ENCODE data around the gene OR1N2.
"Not testable (repeated sequence)": the region's sequence is repeated elsewhere in the genome, so short reads cannot be mapped to it uniquely, and the experiment has no call there.

Gene OR1N2

GRCh38 chr9:122552812-122553211 lies at the start of gene OR1N2:
OR1N2 (plus strand) TSS chr9:122553112; CDS start chr9:122553212, 100 bp downstream.
- DNase-seq, result no peak

GRCh38 chr9:122506964-122507363 lies 45.9 kb upstream of the OR1N2 start:
- DNase-seq, result no peak

GRCh38 chr9:122510502-122510901 lies 42.4 kb upstream of the OR1N2 start, which contains the start of gene OR1J2:
OR1J2 (plus strand) TSS chr9:122510802; CDS start chr9:122510802, 0 bp downstream.
- no peak for DNase-seq

GRCh38 chr9:122518226-122518625 lies 34.7 kb upstream of the OR1N2 start:
- DNase-seq, result no peak

- DNase-seq, result no peak
Measured at GRCh38 chr9:122518841-122519240, 34.1 kb upstream of the OR1N2 start, which contains the start of gene OR1J4. OR1J4 (plus strand) TSS chr9:122519141; CDS start chr9:122519141, 0 bp downstream.

- no peak for DNase-seq
Measured at GRCh38 chr9:122519376-122519775, 33.5 kb upstream of the OR1N2 start.

- DNase-seq, result no peak
Measured at GRCh38 chr9:122526602-122527001, 26.3 kb upstream of the OR1N2 start.

- DNase-seq, result no peak
Measured at GRCh38 chr9:122527193-122527592, 25.7 kb upstream of the OR1N2 start, which contains the start of gene OR1N1. OR1N1 (minus strand) TSS chr9:122527293; CDS start chr9:122527293, 0 bp downstream.

GRCh38 chr9:122531157-122531556 lies 21.8 kb upstream of the OR1N2 start:
- not testable (repeated sequence) for DNase-seq

GRCh38 chr9:122536134-122536533 lies 16.8 kb upstream of the OR1N2 start:
- no peak for DNase-seq

GRCh38 chr9:122537066-122537465 lies 15.8 kb upstream of the OR1N2 start:
- not testable (repeated sequence) for DNase-seq

- DNase-seq, result no peak
Measured at GRCh38 chr9:122538757-122539156, 14.2 kb upstream of the OR1N2 start.

GRCh38 chr9:122546196-122546595 lies 6.7 kb upstream of the OR1N2 start:
- DNase-seq, result no peak

GRCh38 chr9:122551371-122551770 lies 1.5 kb upstream of the OR1N2 start:
- DNase-seq, result no peak

- DNase-seq, result no peak
Measured at GRCh38 chr9:122561446-122561845, 8.5 kb downstream of the OR1N2 start.

- DNase-seq, result no peak
Measured at GRCh38 chr9:122562134-122562760, 9.3 kb downstream of the OR1N2 start.

GRCh38 chr9:122567901-122568300 lies 15.0 kb downstream of the OR1N2 start:
- no peak for DNase-seq

- no peak for DNase-seq
Measured at GRCh38 chr9:122572456-122572855, 19.5 kb downstream of the OR1N2 start.

- DNase-seq, result no peak
Measured at GRCh38 chr9:122579874-122580273, 27.0 kb downstream of the OR1N2 start.

- no peak for DNase-seq
Measured at GRCh38 chr9:122580360-122580759, 27.4 kb downstream of the OR1N2 start.

GRCh38 chr9:122583284-122583683 lies 30.4 kb downstream of the OR1N2 start, which contains the start of gene OR1L8:
OR1L8 (minus strand) TSS chr9:122583384; CDS start chr9:122568477, 14,907 bp downstream.
- not testable (repeated sequence) for DNase-seq

Data from activated CD4-positive, alpha-beta T cell treated with anti-CD3 and anti-CD28 coated beads, Interleukin-2, amount 50 U/mL, for 4 hours (primary cell).